Measurements from ENCODE around the gene IFNGR1. TPM values are rescaled to one million over a fixed set of nuclear protein-coding genes. Genes with fewer than 3 reads are reported as not detected.

IFNGR1 gene
- total and polyA plus RNA-seq, 2 experiments from 2014 or later = 83.6 to 127 TPM

- Histone ChIP-seq H3K4me1 (ENCODE audit: insufficient read depth) (peaks cover 12% of the 10 kb centered on the region), H3K79me2 (peaks cover 4% of the 10 kb centered on the region), H3K4me3 (no peak overlapping the region), H3K9me3 (ENCODE audit: low read depth) (no peaks in the 10 kb centered on the region), H3K27me3 (no peaks in the 10 kb centered on the region), H3K4me2 (no peak overlapping the region), H3K9me2 (replicated peaks; ENCODE audit: insufficient read depth) (no peaks in the 10 kb centered on the region), H2AFZ (no peak overlapping the region), H4K20me1 (ENCODE audit: insufficient read depth, poor library complexity, severe bottlenecking) (no peaks in the 10 kb centered on the region), H3K36me3 (replicated peaks; ENCODE audit: insufficient read depth, low read depth) (no peaks in the 10 kb centered on the region), H3K27ac (no peak overlapping the region)
- 89% methylated on average over 6 of the region's 6 CpGs for WGBS (ENCODE audit: low lambda C conversion rate, missing lambda C conversion rate)
- no peak for DNase-seq (ENCODE audit: low spot score)
- TF ChIP-seq EZH2 (IDR thresholded peaks at IDR 0.05; ENCODE audit: borderline replicate concordance) (no peak), EZH2phosphoT487 (IDR thresholded peaks at IDR 0.05; ENCODE audit: low read depth, severe bottlenecking, unreplicated experiment) (no peak), CTCF (IDR thresholded peaks at IDR 0.05; ENCODE audit: poor library complexity) (no peak)
These were observed 4.4 kb upstream of the IFNGR1 start for GRCh38 chr6:137223370-137224131.

- Histone ChIP-seq H3K27me3 (no peaks in the 10 kb centered on the region), H3K79me2 (peaks cover 16% of the 10 kb centered on the region), H3K4me1 (ENCODE audit: insufficient read depth) (peaks cover 15% of the 10 kb centered on the region), H3K9me2 (replicated peaks; ENCODE audit: insufficient read depth) (no peaks in the 10 kb centered on the region), H3K9me3 (ENCODE audit: low read depth) (no peaks in the 10 kb centered on the region), H3K4me2 (no peak overlapping the region), H3K27ac (no peak overlapping the region), H3K4me3 (no peak overlapping the region), H4K20me1 (ENCODE audit: insufficient read depth, poor library complexity, severe bottlenecking) (peaks cover 8% of the 10 kb centered on the region), H3K36me3 (replicated peaks; ENCODE audit: insufficient read depth, low read depth) (no peaks in the 10 kb centered on the region), H2AFZ (no peak overlapping the region)
- TF ChIP-seq EZH2phosphoT487 (IDR thresholded peaks at IDR 0.05; ENCODE audit: low read depth, severe bottlenecking, unreplicated experiment) (no peak), CTCF (IDR thresholded peaks at IDR 0.05; ENCODE audit: poor library complexity) (no peak), EZH2 (IDR thresholded peaks at IDR 0.05; ENCODE audit: borderline replicate concordance) (no peak)
- WGBS (ENCODE audit: low lambda C conversion rate, missing lambda C conversion rate) = 86% methylated on average over 3 of the region's 3 CpGs
- DNase-seq (ENCODE audit: low spot score) = no peak
These were observed 3.2 kb upstream of the IFNGR1 start for GRCh38 chr6:137222381-137222780.

GRCh38 chr6:137219664-137220252, 573 bp upstream of the IFNGR1 start:
- peak overlapping the region; percentile 70 for H3K4me2 ChIP-seq
- H2AFZ ChIP-seq = peak overlapping the region; percentile 63
- H3K27me3 ChIP-seq = no peaks in the 10 kb centered on the region
- H3K79me2 ChIP-seq = peaks cover 42% of the 10 kb centered on the region
- H3K9me2 ChIP-seq (replicated peaks; ENCODE audit: insufficient read depth) = no peaks in the 10 kb centered on the region
- H3K27ac ChIP-seq = peak overlapping the region; percentile 87
- H3K9me3 ChIP-seq (ENCODE audit: low read depth) = no peaks in the 10 kb centered on the region
- peaks cover 26% of the 10 kb centered on the region for H3K4me1 ChIP-seq (ENCODE audit: insufficient read depth)
- peaks cover 34% of the 10 kb centered on the region for H4K20me1 ChIP-seq (ENCODE audit: insufficient read depth, poor library complexity, severe bottlenecking)
- 56% methylated on average over 6 of the region's 6 CpGs for WGBS (ENCODE audit: low lambda C conversion rate, missing lambda C conversion rate)
- TF ChIP-seq EZH2 (IDR thresholded peaks at IDR 0.05; ENCODE audit: borderline replicate concordance) (no peak), EZH2phosphoT487 (IDR thresholded peaks at IDR 0.05; ENCODE audit: low read depth, severe bottlenecking, unreplicated experiment) (no peak), CTCF (IDR thresholded peaks at IDR 0.05; ENCODE audit: poor library complexity) (no peak)
- no peak for DNase-seq (ENCODE audit: low spot score)
- peak overlapping the region; percentile 3 for H3K4me3 ChIP-seq
- H3K36me3 ChIP-seq (replicated peaks; ENCODE audit: insufficient read depth, low read depth) = no peaks in the 10 kb centered on the region
